BJ (cell line): ENCODE data around the gene CNTFR. TPM values are rescaled to one million over a fixed set of nuclear protein-coding genes. Genes with fewer than 3 reads are reported as not detected.

Source experiments
- CTCF ChIA-PET: fragments of 350-600 bp; formaldehyde crosslinking; extraction: SDS; loops from one replicate; lab custom pipeline; 2021; ENCODE audit warnings: antibody characterized with exemption, inconsistent platforms; lab: Yijun Ruan, JAX
- POLR2A ChIA-PET: fragments of 300-600 bp; sonication (Branson Sonifier 250); formaldehyde crosslinking; extraction: SDS; loops from one replicate; lab custom pipeline; 2021; ENCODE audit warnings: antibody characterized with exemption; lab: Charles Lee
- DNase-seq: peaks from one replicate; pipeline ENCODE4 v3.0.0-alpha.2; 2011; ENCODE audit warnings: low read depth
- H3K27me3 ChIP-seq: 2 replicates; pipeline ENCODE4 v1.6.0; 2011; ENCODE audit warnings: low read length; ENCODE audit not compliant: control insufficient read depth, insufficient read depth
- H3K36me3 ChIP-seq: 2 replicates; pipeline ENCODE4 v1.5.1; 2011; ENCODE audit warnings: low read length; ENCODE audit not compliant: control insufficient read depth, insufficient read depth
- H3K4me3 ChIP-seq: 2 replicates; pipeline ENCODE4 v1.5.1; 2011; ENCODE audit warnings: low read depth, mild to moderate bottlenecking, control low read depth, low read length
- CTCF ChIP-seq: IDR thresholded peaks from 2 replicates; pipeline ENCODE4 v1.5.1; 2011; ENCODE audit warnings: low read depth, mild to moderate bottlenecking, control low read depth, inconsistent platforms, low read length, moderate library complexity; ENCODE audit not compliant: insufficient read depth
- polyA plus RNA-seq: library from polyadenylated mRNA; depleted of rRNA; stranded (reverse); fragments of >200 nt; gene quantifications from 2 replicates; pipeline ENCODE4 v1.2.3, GENCODE V29; 2011

Gene CNTFR
- polyA plus RNA-seq, 1 experiment: 0.09 TPM

DNA sequence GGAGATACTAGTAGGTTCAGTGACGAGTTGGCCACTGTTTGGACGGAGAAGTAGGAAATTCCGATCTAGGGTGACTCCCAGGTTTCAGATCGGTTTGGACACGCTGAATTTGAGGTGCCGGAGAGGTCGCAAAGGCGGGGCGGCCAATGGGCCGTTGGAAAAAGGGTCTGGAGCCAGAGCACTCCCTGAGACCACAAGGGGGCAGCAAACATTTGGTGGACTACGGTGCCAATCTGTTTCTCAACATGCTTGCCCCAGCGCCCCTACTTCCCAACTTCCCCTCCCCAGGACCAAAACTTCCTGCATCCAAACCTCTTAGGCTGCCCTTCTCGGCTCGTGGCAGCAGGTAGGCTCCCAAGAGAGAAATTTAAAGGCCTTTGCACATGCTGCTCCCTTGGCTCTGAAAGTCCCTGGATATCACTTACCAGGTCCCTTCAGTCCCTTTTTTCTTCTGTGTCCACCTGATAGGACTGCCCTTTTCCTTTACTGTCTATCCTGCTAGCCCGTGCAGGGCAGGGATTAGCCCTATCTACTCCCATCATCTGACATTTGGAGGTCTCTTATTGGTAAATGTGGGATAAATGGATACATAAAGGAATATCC is 23.4 kb upstream of the CNTFR start:
- peak; percentile 91 for TF ChIP-seq CTCF
- no peak for DNase-seq
- Histone ChIP-seq H3K27me3 (no peaks in the 10 kb centered on the region), H3K4me3 (peak overlapping the region; percentile 70), H3K36me3 (peaks cover 12% of the 10 kb centered on the region)
- ChIA-PET CTCF (interaction anchor here (0.6 to 5.9 kb wide), 12 partner anchors 8 to 286 kb away, joined by 3 to 112 read pairs (median 4); partner anchors contain the start of genes DCTN3 and SIGMAR1), POLR2A (interaction anchor here (0.6 kb wide), 1 partner anchor 14 kb away, joined by 4 read pairs; no protein-coding TSS in a partner anchor)

- no peak for TF ChIP-seq CTCF
- peak within 1 kb of the TSS; percentile 70 for H3K4me3 ChIP-seq
- peak; percentile 19 for DNase-seq
- H3K36me3 ChIP-seq: peaks cover 8% of the 10 kb centered on the region
- CTCF ChIA-PET: interaction anchor here (1.0 to 5.9 kb wide), 7 partner anchors 8 to 91 kb away, joined by 4 to 112 read pairs (median 6); partner anchors contain the start of genes DCTN3 and SIGMAR1
- POLR2A ChIA-PET: interaction anchor here (0.6 kb wide), 1 partner anchor 13 kb away, joined by 4 read pairs; no protein-coding TSS in a partner anchor
- H3K27me3 ChIP-seq: no peaks in the 10 kb centered on the region
These were observed 22.6 kb upstream of the CNTFR start, which contains the start of gene RPP25L for GRCh38 chr9:34611811-34612787. Gene RPP25L, minus strand, starts transcription at chr9:34612097. Its CDS starts 801 bp downstream, at chr9:34611296.

- peak overlapping the region; percentile 70 for H3K4me3 ChIP-seq
- DNase-seq: no peak
- H3K36me3 ChIP-seq: peaks cover 3% of the 10 kb centered on the region
- POLR2A ChIA-PET: no interaction called here
- CTCF ChIA-PET: interaction anchor here (1.1 to 5.9 kb wide), 6 partner anchors 9 to 91 kb away, joined by 4 to 112 read pairs (median 8); partner anchors contain the start of genes DCTN3 and SIGMAR1
- H3K27me3 ChIP-seq: no peaks in the 10 kb centered on the region
- no peak for TF ChIP-seq CTCF
These were observed 21.8 kb upstream of the CNTFR start for GRCh38 chr9:34611251-34611810.

GRCh38 chr9:34610434-34611206 is 21.1 kb upstream of the CNTFR start:
- ChIA-PET CTCF (interaction anchor here (1.1 to 5.9 kb wide), 6 partner anchors 8 to 92 kb away, joined by 4 to 112 read pairs (median 8); partner anchors contain the start of genes DCTN3 and SIGMAR1), POLR2A (no interaction called here)
- no peak for TF ChIP-seq CTCF
- H3K27me3 ChIP-seq: no peaks in the 10 kb centered on the region
- H3K4me3 ChIP-seq: no peak overlapping the region
- no peak for DNase-seq
- H3K36me3 ChIP-seq: no peaks in the 10 kb centered on the region; the same call in 1 of the 2 replicates
